CD1c-positive myeloid dendritic cell (primary cell): ENCODE data around the gene VAV2.

Experiments
- DNase-seq: peaks from one replicate; pipeline ENCODE4 v3.0.0-alpha.2; 2016; ENCODE audit errors: extremely low spot score

The VAV2 gene

DNA sequence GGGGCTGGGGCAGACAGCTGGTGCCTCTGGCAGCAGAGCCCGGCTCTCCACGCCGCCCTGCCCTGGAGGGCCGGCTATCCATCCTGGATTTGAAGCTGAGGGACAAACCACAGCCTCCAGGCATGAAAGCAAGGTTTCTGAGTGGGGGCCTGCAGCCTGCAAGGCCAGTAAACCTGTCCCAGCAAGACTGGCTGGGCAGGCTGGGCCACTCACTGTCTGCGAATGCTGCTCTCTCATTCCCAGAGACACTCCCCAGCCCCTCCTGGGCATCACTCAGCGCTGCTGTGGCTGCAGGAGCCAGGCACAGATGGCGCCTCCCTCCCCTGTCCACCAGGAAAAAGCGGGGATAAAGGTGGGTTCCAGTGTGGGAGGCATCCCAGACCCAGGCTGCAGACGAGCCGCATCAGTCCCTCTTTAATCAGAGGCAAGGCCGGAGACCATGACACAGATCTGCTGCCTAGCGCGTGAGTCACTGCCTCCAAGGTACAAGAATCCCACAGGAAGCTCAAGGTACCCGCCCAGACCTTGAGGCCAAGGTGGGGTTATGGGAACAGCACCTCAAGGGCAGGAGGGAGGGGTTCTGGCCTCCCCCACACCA is 118.0 kb downstream of the VAV2 start:
- no peak for DNase-seq

DNA sequence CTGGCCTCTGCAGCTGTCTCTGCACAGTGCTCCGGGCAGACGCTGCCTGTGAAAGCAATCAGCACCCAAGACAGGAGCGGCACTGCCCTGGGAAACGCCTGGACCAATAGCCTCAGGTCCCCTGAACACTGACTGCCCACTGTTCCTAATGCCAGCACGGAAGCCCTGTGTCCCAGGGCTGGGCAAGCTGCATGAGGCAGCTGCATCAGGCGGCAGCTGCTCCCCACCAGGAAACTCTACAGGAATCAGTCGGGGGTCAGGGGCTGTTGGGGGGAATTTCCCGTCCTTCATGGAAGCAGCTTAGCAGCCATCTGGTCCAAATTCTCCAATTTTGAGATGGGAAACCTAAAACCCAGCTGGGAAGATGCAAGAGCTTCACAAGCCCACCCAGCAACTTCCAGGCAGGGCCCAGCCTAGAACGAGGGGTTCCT is 118.6 kb downstream of the VAV2 start:
- DNase-seq: no peak

DNA sequence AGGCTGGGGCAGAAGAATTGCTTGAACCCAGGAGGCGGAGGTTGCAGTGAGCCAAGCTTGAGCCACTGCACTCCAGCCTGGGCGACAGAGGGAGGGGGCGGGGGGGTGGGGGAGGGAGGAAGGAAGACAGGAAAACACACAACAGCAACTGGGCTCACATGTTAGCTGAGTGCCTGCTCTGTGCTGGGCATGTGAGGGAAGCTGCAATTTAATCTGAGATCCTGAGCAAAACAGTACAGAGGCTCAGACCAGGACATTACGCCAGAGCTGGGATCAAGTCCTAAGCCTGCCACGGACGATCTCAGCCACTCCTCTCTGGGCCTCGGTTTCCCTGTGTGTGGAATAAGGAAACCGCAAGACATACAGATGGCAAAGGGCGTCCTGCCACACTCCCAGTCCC is 119.1 kb downstream of the VAV2 start:
- no peak for DNase-seq

DNA sequence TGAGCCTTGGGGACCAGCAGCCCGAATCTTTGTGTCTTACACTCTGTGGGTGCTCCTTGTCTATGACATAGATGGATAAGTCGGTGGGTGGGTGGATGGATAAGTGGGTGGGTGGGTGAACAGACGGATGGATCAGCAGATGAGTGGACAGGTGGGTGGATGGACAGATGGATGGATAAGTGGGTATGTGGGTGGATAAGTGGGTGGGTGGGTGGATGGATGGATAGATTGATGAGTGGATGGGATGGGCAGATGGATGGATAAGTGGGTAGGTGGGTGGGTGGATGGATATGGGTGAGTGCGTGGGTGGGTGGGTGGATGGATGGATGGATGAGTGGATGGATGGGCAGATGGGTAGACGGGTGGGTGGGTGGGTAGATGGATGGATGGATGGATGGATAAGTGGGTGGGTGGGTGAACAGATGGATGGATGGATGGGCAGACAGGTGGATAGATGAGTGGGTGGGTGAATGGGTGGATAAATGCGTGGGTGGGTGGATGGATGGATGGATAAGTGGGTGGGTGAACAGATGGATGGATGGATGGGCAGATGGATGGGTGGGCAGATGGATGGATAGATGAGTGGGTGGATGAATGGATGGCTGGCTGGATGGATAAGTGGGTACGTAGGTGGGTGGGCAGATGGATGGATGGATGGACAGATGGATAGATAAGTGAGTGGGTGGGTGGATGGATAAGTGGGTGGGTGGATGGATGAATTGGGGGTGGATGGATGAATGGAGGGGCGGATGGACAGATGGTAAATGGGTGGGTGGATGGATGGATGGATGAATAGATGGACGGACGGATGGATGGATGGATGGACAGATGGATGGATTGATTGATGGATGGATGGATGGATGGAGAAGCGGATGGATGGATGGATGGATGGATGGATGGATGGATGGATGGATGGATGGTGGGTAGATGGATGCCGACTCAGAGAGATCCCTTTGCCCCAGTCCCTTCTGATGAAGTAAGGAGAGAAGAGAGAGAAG is 121.2 kb downstream of the VAV2 start:
- no peak for DNase-seq

DNA sequence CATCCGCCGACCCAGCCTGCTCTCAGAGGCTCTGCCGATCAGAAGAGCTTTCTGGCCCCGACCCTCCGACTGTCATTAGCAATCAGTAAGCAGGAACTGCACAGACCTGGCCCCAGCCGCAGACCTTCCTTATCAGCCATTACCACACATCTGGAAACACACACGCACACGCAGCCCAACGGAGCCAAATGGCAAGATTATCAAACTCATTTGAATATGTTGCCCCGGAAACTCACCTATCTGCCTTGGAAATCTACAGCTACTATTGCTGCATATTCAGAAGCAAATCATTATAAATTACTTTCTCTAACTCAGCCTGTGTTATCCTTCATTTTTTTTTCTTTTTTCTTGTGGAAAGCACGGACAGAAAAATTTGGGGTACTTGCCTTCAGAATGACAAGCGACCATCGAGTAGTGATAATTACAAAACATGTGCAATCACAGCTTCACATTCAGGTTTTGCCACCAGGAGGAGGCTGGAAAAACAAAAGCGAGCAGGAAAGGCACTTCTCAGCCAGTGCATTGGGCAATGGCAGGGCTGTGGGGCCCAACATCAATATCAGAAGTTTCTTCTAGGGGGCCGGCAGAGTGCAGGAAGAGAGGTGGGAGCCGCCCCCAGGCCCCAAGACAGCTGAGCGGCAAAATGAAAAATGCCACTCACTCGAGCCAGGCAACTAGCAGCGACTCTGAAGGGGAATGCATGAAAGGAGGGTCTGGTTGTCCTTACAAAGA is 122.3 kb downstream of the VAV2 start:
- no peak for DNase-seq

DNA sequence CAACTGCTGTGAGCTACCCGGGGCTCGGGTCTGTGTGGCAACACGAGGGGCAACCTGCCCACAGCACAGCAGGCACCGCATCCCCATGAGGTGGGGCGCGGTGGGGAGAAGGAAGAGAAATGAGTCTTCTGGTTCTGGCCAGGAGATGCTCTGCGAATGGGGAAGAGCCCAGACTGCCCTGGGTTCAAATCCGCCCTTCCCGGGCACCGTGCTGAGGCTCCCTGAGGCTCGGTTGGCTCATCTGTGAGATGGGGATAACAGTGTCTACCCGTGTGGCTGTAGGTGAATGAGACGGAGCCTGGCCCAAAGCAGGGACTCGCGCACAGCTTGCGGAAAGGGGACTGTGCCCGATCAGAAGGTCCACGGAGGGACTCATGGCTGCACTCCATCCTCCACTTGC is 123.9 kb downstream of the VAV2 start:
- no peak for DNase-seq

DNA sequence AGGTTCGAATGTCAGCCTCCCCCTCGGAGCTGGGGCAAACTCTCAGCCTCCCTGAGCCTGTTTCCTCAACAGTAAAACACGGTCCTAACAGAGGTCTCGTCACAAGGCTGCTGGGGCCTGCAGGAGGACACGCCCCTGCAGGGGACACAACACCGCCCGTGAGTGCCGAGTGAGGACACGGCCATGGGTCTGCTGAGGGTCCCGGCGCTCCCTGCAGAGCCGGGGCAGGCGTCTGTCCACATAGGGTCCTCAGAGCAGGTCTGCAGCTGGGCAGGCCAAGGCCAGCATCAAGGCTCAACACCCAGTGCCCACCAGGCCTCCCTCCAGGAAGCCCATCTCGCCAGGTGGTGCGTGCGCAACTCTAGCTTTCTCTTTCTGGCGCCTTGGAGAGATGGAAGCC is 125.2 kb downstream of the VAV2 start:
- no peak for DNase-seq

DNA sequence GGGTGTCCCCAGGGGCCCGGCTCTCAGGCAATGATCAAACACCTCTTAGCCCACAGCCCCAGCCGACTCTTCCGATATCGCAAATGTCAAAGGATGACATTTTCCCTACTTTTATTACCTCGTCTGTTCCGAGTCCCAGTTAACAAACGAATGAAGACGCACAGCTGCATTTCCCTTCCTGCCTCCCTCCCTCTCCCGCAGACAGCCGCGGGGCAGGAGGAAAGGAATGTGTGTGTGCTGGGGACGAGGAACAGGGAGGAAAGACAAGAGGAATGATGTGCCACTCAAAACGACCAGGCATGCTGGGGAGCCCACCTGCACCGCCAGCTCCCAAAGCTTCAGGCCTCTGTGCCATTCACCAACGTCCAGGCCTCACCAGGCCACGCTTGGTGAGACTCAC is 128.1 kb downstream of the VAV2 start:
- no peak for DNase-seq

DNA sequence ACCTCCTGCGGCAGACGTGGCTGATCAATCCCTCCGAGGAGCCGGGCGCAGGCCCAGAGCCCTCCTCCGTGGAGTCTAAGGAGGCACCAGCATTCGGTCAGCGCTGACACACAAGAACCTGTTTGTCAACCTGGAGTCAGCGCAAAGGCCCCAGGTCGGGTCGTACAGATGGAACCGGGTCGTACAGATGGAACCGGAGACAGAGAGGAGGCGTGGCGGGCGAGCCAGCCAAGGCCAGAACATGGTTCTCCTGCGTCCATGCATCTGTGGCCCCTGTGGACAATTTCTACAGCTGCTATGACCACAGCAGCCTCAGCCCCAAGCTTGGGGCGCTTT is 128.9 kb downstream of the VAV2 start:
- no peak for DNase-seq

DNA sequence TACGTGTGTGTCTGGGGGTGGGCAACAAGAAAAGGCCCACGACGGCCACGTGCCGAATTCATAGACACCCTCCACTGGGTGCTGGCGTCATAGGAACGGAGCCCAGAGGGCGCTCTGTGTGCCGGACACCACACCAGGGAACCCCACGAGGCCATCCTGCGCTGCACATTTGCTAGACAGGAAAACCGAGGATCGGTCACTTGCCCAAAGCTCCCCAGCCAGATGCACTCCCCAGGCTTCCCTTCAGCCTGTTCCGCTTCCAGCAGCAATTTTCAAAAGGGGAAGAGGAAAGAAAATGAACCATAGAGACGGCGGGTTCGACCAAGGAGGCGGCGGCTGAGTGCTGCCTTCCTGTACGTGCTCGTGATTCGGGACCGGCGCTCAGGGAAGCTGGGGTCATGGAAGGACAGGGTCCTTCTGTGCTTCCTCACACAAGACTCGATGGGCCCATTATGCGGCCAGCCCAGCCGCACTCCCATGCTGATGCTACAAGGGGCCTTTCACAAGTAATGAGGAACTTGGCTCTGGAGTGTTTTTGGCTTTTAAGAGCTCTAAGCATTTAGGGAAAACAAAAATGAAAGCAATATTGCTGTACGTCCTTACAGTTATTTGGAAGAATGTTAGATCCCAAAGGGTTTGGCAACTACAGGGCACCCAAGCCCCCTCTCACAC is 129.4 kb downstream of the VAV2 start:
- peak; percentile 85 for DNase-seq

DNA sequence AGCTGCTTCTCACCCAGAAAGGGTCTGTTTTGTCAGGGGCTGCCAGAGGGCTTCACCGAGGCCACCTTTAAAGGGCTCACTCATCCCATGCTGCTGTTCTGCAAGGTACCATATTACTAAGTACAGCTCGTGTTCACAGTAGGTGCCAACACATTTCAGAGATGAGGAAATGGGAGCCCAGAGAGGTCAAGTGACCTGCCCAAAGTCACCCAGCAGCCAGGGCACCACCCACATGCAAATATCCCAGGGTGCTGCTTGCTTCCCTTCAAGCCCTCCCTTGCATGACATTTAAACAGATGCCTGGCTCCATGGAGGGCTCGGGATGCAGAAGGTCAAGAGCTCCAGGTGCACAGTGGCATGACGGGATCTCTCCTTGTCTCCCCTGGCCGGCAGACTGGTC is 130.4 kb downstream of the VAV2 start:
- no peak for DNase-seq

DNA sequence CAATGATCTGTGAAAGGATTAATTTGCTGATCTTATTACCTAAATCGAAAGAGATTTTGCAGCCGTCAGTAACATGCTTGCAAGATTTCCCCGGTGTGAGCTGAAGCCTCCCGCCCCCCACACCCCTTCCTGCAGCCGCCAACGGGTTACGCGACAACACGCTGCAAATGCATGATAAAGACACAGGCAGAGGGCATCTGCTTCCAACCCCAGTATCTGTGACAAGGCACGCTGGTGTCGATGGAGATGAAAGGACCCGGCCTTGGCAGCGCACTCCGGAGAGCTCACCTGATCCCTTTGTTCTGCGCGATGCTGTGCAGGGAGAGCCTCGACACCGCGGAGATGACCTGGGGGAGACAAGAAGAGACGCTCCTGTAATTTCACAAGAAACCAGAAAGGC is 131.0 kb downstream of the VAV2 start:
- no peak for DNase-seq

DNA sequence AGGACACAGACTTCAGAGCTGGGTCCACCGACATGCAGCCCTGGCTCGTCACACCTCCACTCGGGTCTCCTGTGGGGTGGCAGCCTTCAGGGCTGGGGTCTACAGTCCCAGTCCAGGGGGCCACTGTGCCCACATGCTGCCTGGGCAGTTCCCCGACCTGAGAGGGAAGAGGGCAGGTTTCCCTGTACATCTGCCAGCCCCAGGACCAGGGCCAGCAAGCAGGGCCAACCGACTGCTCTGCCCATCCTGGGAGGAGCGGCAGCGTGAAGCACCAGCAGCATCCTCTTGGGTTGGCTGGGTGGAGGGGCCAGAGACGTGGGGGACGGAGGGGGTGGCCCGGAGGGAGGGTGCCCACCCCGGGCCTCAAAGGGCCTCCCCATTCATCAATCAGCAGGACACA is 133.4 kb downstream of the VAV2 start:
- DNase-seq: no peak

DNA sequence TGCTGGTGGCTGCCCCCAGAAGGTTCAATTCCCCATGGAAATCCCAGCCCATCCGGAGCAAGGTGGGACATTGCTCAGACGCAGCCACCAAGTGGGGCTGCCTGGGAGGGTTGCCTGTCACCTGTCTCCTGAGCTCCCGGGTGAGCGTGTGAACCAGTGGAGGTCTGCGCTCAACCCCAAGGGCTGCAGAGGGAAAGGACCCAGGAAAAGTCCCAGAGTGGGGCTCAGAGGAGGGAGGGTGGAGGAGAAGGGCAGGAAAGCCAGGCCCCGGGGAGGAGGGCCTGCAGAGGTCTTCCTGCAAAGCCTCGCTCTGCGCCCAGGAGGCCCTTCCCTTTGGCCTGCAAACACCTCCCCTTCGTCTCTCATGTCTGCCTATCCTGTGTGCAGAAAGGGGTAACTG is 134.5 kb downstream of the VAV2 start:
- no peak for DNase-seq

DNA sequence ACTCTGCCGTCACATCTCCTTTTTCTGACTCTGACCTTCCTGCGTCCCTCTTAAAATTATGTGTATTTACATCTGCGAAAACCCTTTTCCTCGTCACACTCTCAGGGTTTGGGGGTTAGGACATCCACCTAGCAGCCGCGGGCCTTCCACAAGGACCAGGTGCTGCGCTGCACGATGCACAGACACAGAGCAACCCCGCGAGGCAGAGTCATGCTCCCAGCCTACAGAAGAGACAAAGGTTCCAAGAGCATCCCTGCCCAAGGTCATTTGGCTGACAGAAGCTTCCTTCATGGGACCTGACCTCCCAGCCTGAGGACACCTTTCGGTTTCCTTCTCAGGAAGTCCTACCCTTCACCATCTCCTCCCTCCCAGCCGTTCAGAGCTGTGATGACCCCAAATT is 135.3 kb downstream of the VAV2 start:
- no peak for DNase-seq

DNA sequence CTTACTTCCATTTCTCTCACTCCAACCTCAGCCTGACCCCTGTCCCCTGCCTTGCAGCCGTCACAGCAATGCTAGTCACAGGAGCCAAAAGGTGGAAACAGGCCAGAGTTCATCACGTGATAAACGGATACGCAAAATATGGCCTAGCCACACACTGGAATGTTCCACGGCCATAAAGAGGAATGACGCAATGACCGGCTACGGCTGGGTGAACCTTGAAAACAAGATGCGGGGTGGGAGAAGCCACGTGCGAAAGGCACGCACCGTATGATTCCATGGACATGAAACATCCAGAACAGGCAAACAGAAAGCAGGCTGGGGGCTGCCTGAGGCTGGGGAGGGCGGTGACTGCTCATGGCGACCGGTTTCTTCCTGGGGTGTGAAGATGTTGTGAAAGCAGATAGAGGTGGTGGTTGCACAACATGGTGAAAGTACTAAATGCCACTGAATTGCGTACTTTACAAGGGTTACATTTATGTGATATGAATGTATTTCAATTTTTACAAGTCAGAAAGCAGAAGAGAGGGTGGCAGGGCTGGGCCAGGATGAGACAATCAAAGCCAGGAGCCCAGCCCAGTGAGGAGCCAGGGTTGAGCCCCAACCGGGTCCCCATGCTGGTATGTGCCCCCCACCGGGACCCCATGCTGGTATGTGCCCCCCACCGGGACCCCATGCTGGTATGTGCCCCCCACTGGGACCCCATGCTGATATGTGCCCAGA is 136.2 kb downstream of the VAV2 start:
- DNase-seq: peak; percentile 84

DNA sequence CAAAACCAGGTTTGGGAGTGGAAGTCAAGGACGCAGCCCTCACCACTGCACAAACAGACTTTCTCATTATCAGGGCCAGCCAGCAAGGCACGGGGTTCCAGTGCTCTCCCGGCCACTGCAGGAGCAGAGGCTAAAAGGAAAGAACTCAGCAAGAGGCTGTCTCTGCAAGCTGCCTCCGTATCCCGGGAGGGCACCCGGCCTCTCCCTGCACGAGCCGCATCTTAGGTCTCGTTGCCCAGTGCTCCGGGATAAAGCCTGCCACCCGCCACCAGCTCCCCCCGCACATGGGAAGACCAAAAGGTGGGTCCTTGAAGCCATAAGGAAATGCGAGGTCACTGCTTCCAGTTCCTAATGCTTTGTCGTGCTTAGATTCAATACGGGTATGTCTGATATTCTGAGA is 136.8 kb downstream of the VAV2 start:
- no peak for DNase-seq

DNA sequence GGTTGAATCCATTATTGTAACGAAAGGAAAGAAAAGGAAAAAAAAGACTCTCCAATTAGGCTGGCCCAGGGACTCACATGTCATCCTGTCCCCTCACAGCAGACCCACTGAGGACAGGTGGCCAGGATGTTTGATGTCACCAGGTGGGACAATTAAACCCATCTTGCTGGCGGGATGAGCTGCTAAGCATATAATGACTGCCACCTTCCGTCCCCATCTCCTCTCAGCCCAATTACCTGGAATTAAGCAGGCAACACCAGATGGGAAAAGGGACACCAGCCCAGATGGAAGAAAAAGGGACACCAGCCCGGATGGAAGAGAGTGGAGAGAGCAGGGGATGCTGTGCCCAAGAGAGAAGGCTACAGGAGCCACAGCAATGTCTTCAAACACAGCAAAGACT is 137.4 kb downstream of the VAV2 start:
- DNase-seq: no peak

DNA sequence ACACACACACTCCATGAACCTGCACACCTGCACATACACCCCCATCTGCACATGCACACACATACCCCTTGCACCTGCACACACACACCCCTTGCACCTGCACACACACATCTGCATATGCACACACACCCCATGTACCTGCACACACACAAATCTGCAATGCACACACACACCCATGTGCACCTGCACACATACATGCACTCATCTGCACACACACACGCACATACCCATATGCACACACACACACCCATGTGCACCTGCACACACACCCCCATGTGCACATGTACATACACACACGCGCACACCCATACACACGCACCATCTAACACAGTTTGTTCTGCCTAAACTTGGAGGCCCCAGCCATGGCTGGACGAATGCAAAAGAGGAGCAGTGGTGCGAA is 138.1 kb downstream of the VAV2 start:
- no peak for DNase-seq

DNA sequence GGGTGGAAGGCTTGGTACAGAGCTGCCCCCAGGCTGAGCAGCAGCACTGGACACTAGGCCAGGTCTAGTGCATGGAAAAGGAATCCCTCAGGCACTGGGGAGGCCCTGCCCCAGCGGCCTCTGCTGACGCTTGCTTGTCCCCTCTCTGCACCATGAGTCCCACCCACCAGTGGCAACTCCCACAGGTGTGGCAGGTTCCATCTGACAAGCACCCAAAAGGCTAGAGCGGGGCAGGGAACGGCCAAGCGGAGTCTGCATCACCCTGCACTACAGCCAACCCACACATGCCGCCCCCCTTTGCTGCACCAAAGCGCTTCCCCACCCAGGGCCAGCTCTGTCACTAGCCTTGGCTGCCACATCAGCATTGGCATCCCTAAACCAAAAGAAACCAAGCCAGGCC is 138.8 kb downstream of the VAV2 start:
- DNase-seq: no peak

DNA sequence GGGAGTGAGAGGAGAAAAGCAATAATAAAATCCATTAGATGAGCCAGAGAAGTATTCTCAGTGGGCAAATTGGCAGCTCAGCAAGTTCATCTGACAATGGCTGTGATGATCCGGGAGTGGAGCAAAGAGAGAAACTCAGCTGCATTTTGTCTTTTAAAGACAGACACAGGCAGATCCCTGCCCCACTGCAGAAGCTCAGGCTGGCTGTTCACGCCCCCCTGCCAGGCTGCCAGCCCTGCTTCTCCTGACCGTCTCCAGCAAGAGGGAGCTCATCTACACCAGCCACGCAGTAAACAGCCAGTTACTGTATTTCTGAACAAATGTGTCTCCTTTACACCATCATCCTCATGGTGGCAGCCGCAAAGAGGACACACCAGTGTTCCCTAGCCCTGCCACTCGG is 139.7 kb downstream of the VAV2 start:
- DNase-seq: no peak

DNA sequence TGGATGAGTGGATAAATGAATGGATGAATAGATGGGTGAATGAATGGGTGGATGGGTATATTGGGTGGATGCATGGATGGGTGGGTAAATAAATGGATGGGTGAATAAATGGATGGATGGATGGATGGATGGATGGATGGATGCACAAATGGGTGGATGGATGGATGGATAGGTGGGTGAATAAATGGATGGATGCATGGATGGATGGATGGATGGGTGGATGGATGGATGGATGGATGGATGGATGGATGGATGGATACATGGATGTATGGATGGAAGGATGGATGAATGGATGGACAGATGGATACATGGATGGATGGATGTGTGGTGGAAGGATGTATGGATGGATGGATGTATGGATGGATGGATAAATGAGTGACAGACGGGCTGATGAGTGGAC is 140.4 kb downstream of the VAV2 start:
- no peak for DNase-seq
